Measurements from ENCODE around the gene GALNT2.

GALNT2 gene

GRCh38 chr1:230110971-230111370 lies 43.9 kb downstream of the GALNT2 start:
- FAIRE-seq (peak; percentile 62), DNase-seq (ENCODE audit: low spot score) (no peak)

GRCh38 chr1:230112131-230112701 lies 45.2 kb downstream of the GALNT2 start:
- FAIRE-seq = no peak
- DNase-seq (ENCODE audit: low spot score) = no peak

- FAIRE-seq (no peak), DNase-seq (ENCODE audit: low spot score) (no peak)
Observed at GRCh38 chr1:230112782-230113181, 45.7 kb downstream of the GALNT2 start.

GRCh38 chr1:230113235-230113592 lies 46.2 kb downstream of the GALNT2 start:
- FAIRE-seq (no peak), DNase-seq (ENCODE audit: low spot score) (no peak)

- no peak for FAIRE-seq
- peak; percentile 81 for DNase-seq (ENCODE audit: low spot score)
Observed at GRCh38 chr1:230113593-230114236, 46.7 kb downstream of the GALNT2 start.

GRCh38 chr1:230114237-230114651 lies 47.2 kb downstream of the GALNT2 start:
- FAIRE-seq (no peak), DNase-seq (ENCODE audit: low spot score) (no peak)

DNA sequence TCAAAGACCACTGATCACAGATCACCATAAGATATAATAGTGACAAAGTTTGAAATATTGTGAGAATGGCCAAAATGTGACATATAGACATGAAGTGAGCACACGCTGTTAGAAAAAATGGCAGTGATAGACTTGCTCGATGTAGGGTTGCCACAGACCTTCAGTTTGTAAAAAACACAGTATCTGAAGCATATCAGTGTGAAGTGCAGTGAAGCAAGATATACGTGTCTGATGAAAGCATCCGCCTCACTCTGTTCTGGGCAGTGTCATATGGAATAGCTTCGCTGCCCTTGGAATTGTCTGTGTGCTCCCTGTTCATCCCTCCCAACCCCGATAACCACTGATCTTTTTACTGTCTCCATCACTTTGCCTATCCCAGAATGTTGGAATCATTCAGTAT lies 50.7 kb downstream of the GALNT2 start:
- DNase-seq (ENCODE audit: low spot score) = no peak
- no peak for FAIRE-seq

DNA sequence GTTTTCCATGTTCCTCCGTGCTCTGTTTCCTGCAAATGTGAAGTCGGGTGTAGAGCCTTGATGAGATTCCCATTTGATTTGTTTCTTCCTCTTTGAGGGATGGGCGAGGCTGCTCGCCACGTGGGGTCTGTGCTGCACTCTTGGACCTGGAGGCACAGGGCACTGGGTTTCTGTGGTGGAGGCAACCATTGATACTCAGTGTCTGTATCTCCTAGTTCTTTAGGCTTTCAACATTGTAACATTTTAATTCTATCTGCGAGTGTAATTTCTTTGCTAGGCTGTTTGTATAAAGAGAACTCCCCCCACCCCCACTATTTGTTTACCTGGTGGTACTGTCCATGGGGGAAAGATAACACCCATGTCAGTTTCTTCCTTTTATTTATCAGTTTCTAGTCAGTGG lies 52.3 kb downstream of the GALNT2 start:
- DNase-seq (ENCODE audit: low spot score) (no peak), FAIRE-seq (no peak)

GRCh38 chr1:230120289-230120920 lies 53.4 kb downstream of the GALNT2 start:
- FAIRE-seq (no peak), DNase-seq (ENCODE audit: low spot score) (no peak)

DNA sequence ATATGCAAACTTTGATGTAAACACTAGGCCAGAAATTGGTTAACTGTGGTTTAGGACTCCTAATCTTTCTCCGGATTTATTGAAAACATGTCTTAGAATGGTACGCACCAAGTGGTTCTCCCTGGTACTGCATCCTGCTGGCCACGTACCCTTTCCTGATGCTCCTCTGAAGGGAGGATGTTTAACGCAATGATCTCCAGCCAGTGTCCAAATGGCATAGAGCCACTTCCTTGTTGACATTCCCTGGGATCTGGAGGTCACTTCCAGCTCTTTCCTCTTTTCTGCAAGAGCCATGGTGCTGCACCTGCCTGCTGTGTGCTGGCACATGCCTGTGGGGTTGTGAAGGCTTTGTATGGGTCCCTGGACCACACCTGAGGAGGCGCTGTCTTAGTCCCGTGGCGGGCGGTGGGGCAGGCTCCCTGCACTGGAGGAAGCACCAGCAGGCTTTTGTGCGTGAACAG lies 53.9 kb downstream of the GALNT2 start:
- FAIRE-seq (no peak), DNase-seq (ENCODE audit: low spot score) (no peak)

DNA sequence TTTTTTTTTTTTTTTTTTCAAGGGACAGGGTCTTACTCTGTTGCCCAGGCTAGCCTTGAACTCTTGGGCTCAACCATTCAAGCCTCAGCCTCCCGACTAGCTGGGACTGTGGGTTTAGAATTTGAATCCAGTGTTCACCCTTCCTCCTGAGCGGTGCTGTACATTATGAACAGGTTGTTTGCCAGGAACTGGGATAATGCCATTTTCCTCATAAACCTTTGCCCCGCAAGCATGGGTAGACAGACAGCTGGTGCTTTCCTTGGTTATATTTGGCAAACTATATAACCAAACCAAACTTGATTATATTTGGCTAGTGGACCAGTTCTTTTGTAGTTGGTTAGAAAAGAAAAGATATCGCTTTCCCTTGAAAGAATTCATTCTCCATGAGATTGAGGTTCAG lies 54.9 kb downstream of the GALNT2 start:
- FAIRE-seq (no peak), DNase-seq (ENCODE audit: low spot score) (no peak)

GRCh38 chr1:230122366-230123279 lies 55.6 kb downstream of the GALNT2 start:
- FAIRE-seq (no peak), DNase-seq (ENCODE audit: low spot score) (no peak)

DNA sequence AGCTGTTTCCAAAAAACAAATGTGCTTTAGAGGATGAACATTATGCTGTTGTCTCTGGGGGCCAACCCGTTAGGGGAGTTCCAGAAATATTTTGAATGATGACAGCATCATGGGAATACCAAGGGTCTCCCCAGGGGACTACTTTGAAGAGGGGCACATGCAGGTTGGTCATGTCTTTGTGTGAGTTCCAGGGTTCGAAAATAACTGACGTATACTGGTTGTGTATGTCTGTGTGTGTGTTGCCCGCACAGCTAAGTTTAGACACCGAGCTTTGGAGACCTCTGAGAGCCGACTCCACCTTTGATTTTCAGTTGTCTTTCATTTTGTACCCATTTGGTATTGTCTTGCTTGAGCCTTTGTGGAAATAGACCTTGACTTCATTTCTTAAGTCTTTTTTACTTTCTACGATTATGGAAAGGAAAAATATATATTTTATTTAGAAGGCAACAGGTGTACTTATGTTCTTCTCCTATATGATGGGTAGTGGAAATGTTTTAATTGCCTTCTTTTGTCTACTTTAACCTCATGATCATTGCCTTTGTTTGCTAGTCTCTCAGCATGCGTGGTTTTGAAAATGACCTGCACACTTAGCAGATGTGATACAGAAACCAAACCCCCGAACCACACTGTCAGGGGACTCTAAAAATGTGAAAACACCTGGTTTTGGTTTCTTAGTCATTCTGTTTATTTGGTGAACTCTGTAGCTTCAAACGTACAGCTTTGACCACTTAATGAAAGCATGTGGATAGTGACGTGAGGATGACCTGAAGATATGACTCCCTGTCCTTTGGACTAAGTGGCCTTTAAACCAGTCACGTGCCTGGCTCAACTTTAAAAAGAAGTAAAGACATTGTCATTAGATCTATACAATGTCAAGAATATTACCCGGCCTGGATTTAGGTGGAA lies 56.5 kb downstream of the GALNT2 start:
- DNase-seq (ENCODE audit: low spot score) (no peak), FAIRE-seq (no peak)

- DNase-seq (ENCODE audit: low spot score) (no peak), FAIRE-seq (no peak)
Observed at GRCh38 chr1:230124186-230125128, 57.4 kb downstream of the GALNT2 start.

DNA sequence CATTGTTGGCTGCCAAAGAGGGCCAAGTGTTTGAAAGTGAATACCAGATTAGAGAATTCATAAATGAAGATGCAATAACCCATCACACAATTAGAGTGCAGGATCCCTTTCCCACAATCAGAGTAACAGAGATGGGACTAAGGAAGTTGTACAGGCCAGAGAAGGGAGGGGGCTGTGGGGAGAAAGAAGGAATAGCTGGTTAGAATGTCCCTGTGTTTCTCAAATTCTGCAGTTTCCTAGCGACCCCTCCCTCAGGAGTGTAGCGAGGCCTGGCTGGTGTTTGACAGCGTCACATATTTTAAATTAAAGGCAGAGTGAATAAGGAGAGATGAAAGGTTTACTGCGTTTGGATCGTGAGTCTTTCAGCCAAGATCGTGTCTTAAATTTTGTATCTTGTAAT lies 58.1 kb downstream of the GALNT2 start:
- FAIRE-seq = no peak
- DNase-seq (ENCODE audit: low spot score) = no peak

DNA sequence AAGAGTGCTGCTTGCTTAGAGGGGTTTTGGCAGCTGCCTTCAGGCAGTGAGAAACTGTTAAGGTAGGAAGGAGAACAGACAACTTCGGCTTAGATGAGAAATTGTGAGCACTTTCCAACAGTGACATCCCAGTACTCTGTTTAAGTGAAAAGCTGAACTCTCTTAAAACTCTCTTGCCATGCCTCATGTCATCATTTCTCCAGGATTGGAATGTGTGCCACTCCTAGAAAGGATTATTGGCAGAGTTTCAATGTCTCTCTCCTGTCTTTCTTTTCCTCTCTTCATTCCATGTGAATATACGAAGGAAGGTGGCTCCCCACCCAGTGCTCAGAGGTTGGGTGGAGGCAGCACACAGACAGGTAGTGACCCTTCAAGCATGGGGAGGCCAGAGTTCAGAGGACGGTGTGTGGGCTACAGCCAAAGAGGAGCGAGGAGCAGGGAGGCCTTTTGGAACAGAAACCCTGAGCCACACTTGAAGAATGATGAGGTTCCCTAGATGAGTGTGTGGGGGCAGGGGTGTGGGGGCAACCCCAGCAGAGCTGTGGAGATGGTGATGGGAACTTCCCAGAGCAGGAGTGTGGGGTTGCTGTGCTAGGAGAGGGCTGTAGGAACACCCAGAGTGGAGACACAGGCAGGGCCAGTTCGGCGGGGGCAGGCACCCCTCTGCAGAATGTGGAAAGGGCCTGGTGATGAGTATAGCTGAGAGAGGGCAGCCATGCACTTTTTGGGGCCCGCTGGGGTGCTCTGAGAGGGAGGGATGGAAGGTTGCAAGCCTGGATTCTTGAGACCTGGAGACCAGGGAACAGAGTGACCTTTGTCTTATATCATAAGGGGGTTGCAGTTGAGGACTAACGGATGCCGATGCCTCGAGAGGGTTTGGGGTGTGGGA lies 58.8 kb downstream of the GALNT2 start:
- FAIRE-seq = no peak
- DNase-seq (ENCODE audit: low spot score) = peak; percentile 35

- no peak for FAIRE-seq
- no peak for DNase-seq (ENCODE audit: low spot score)
Observed at GRCh38 chr1:230126529-230127104, 59.6 kb downstream of the GALNT2 start.

Data from urothelium cell line (cell line).